ENCODE results near the gene UBE2O.

GRCh38 chr17:76500074-76500746, 47.3 kb upstream of the UBE2O start:
- no peak for TF ChIP-seq EP300 (IDR thresholded peaks at IDR 0.05)
- TF ChIP-seq, protein P1, sequence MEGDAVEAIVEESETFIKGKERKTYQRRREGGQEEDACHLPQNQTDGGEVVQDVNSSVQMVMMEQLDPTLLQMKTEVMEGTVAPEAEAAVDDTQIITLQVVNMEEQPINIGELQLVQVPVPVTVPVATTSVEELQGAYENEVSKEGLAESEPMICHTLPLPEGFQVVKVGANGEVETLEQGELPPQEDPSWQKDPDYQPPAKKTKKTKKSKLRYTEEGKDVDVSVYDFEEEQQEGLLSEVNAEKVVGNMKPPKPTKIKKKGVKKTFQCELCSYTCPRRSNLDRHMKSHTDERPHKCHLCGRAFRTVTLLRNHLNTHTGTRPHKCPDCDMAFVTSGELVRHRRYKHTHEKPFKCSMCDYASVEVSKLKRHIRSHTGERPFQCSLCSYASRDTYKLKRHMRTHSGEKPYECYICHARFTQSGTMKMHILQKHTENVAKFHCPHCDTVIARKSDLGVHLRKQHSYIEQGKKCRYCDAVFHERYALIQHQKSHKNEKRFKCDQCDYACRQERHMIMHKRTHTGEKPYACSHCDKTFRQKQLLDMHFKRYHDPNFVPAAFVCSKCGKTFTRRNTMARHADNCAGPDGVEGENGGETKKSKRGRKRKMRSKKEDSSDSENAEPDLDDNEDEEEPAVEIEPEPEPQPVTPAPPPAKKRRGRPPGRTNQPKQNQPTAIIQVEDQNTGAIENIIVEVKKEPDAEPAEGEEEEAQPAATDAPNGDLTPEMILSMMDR (IDR thresholded peaks at IDR 0.05) = no peak

Measured in ovary (tissue), 3 donors.